Measurements from ENCODE around the gene WNK1.
"Not testable (repeated sequence)": the region's sequence is repeated elsewhere in the genome, so short reads cannot be mapped to it uniquely, and the experiment has no call there.

The WNK1 gene

DNA sequence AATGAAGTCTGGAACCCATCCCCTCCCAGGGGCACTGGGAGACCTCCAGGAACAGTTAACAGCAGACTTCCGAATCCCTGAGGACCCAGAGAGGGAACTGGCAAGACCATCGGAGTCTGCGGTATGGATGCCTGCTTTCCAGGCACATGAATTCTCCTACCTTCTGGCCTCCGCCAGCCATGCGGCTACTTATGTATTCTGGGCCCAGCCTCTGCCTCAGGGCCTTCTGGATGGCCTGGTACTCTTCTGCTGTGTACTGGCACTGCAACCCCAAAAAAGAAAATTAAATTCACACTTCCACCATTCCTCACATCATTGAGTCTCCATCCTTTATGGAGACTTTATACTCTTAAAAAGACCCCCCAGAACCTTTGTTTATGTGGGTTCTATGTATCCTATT is 178.7 kb downstream of the WNK1 start:
- Mint-ChIP-seq H3K27ac (no peak overlapping the region), H3K27me3 (no peaks in the 10 kb centered on the region)
- no peak for DNase-seq

DNA sequence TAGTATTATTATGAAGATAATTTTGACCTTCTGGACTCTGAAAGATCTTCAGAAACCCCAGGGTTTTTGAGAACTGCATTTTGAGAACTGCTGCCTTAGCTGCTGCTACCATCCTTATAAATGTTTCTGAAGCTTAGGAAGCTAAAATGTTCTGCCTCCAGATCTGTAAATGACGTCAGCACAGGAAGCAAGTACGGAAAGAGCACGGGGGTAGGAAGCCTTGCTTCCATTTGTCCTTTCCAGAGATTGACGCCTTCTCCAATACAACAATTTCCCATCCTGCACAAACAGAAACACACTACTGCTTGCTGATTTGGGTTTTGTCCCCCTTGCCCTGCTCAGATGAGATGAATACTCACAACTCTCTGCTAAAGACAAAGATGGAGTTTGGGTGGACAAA is 179.2 kb downstream of the WNK1 start:
- H3K36me3 Mint-ChIP-seq (ENCODE audit: low read depth) = peaks cover 29% of the 10 kb centered on the region
- H3K27ac Mint-ChIP-seq = no peak overlapping the region
- H3K4me1 Mint-ChIP-seq = no peaks in the 10 kb centered on the region
- ATAC-seq (no peak), DNase-seq (no peak)
- no peak overlapping the region for H3K4me3 Mint-ChIP-seq
- H3K9me3 Mint-ChIP-seq = no peaks in the 10 kb centered on the region
- no peaks in the 10 kb centered on the region for H3K27me3 Mint-ChIP-seq

More for the DNA sequence above, 178.7 kb downstream of the WNK1 start:
- Mint-ChIP-seq H3K36me3 (ENCODE audit: low read depth) (peaks cover 32% of the 10 kb centered on the region), H3K4me3 (no peak overlapping the region), H3K9me3 (no peaks in the 10 kb centered on the region), H3K4me1 (no peaks in the 10 kb centered on the region)
- no peak for ATAC-seq

DNA sequence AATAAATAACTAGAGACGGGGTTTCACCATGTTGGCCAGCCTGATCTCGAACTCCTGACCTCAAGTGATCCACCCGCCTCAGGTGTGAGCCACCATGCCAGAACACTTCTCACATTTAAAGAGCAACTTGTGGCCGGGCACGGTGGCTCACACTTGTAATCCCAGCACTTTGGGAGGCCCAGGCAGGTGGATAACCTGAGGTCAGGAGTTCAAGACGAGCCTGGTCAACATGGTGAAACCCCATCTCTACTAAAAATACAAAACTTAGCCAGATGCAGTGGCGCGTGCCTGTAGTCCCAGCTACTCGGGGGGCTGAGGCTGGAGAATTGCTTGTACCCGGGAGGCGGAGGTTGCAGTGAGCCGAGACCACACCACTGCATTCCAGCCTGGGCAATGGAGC is 183.5 kb downstream of the WNK1 start:
- not testable (repeated sequence) for H3K4me3 Mint-ChIP-seq, ATAC-seq, H3K9me3 Mint-ChIP-seq, DNase-seq, H3K27me3 Mint-ChIP-seq, H3K27ac Mint-ChIP-seq, H3K4me1 Mint-ChIP-seq
- peaks cover 23% of the 10 kb centered on the region for H3K36me3 Mint-ChIP-seq (ENCODE audit: low read depth)

DNA sequence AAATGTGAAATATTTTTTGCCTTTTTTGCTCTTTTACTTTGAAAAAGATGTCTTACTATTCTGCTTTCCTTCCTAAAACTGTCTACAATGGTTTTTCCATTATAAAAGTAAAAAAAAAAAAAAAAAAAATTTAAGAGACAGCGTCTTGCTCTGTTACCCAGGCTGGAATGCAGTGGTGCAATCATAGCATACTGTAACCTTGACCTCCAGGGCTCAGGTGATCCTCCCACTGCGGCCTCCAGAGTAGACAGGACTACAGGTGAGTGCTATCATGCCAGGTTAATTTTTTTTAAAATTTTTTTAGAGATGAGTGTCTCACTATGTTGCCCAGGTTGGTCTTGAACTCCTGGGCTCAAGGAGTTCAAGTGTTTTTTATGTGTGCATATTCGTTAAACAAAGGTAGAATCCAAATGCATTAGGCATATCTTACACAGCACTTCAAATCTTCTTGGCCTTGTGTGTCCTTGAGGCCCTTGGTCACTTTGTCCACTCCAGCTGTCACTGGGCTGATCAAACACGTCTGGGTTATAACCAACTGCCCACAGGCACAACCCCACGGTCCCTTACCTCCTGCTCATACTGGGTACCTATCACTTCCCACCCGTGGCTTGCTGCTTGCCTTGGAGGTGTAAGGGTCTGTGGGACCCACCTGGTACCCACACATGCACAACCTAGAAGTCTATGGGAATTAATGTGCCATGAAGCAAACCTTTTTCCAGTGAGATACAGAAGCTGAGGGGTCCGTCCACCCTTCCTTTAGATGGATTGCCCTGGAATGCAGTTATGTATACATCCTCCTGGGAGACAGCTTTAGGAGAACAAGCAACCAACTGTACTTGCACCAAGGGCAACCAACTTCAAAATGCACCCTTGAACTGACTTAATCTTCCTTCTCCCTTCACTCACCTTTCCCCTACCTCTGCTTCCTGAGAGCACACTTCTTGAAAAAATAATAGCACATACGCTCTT is 184.3 kb downstream of the WNK1 start:
- H3K9me3 Mint-ChIP-seq = no peaks in the 10 kb centered on the region
- no peak overlapping the region for H3K4me3 Mint-ChIP-seq
- H3K36me3 Mint-ChIP-seq (ENCODE audit: low read depth) = peaks cover 18% of the 10 kb centered on the region
- DNase-seq (no peak), ATAC-seq (no peak)
- no peak overlapping the region for H3K27ac Mint-ChIP-seq
- no peaks in the 10 kb centered on the region for H3K27me3 Mint-ChIP-seq
- no peaks in the 10 kb centered on the region for H3K4me1 Mint-ChIP-seq

DNA sequence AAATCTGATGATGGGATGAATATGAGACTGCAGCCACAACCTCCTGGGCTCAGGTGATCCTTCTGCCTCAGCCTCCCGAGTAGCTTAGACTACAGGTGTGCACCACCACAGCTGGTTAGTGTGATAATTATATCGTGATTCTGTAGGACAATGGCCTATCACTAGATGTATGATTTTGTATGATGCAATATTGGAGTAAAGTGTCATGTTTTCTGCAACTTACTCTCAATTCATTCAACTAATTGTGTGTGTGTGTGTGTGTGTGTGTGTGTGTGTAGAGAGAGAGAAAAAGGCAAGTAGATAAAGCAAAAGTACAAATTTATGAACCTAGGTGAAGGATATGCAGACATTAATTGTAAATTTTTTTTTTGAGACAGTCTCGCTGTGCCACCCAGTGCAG is 186.4 kb downstream of the WNK1 start:
- Mint-ChIP-seq H3K9me3 (no peaks in the 10 kb centered on the region), H3K27ac (no peak overlapping the region), H3K4me1 (peaks cover 1% of the 10 kb centered on the region), H3K27me3 (no peaks in the 10 kb centered on the region), H3K36me3 (ENCODE audit: low read depth) (peaks cover 26% of the 10 kb centered on the region), H3K4me3 (no peak overlapping the region)
- no peak for DNase-seq
- ATAC-seq = no peak

DNA sequence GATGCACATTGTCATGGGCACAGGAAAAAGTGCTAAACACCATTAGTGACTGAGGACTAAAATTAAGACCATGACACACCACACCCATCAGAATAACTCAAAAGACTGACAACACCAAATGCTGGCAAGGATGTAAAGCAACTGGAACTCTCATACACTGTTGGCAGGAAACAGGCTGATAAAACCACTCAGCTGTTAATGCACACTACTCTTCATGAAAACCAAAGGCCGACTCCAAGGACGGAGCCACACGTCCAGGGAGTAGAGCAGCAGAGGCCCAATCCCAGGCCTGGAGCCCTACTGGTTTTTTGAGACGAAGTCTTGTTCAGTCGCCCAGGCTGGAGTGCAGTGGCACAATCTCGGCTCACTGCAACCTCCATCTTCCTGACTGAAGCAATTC is 190.7 kb downstream of the WNK1 start:
- Mint-ChIP-seq H3K4me3 (no peak overlapping the region), H3K27ac (no peak overlapping the region), H3K9me3 (no peaks in the 10 kb centered on the region), H3K4me1 (peaks cover 31% of the 10 kb centered on the region), H3K36me3 (ENCODE audit: low read depth) (peaks cover 37% of the 10 kb centered on the region), H3K27me3 (no peaks in the 10 kb centered on the region)
- no peak for DNase-seq
- ATAC-seq = no peak

DNA sequence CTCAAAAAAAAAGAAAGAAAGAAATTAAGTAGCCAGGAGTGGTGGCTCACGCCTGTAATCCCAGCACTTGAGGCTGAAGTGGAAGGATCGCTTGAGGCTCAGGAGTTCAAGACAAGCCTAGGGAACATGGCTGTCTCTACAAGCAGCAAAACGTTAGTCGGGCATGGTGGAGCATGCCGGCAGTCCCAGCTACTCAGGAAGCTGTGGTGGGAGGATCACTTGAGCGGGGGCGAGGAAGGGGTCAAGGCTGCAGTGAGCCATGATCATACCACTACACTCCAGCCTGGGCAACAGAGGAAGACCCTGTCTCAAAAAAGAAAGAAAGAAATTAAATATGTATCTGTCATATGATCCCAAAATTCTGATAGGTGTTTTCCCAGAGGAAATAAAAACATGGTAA is 191.8 kb downstream of the WNK1 start:
- Mint-ChIP-seq H3K27me3 (no peaks in the 10 kb centered on the region), H3K9me3 (no peaks in the 10 kb centered on the region), H3K4me1 (peaks cover 40% of the 10 kb centered on the region), H3K4me3 (no peak overlapping the region), H3K27ac (peak overlapping the region; percentile 76), H3K36me3 (ENCODE audit: low read depth) (peaks cover 37% of the 10 kb centered on the region)
- DNase-seq (no peak), ATAC-seq (no peak)

DNA sequence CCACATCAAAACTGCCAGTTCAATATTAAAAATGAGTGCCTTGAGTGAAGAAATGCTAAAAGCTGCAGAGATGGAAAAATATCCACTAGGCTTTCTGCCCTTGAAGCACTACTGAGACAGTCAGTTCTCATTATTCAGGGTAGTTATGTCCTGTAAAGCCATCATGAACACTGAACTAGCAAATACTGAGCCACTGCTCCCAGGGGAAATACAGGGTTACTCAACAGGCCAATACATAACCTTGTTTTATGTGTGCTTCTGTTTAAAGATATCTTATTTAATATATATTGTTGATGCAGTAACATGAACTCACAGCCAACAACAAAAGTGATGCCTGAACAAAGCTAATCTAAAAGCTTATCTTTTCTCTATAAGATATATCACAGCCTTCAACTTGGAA is 193.8 kb downstream of the WNK1 start:
- peaks cover 2% of the 10 kb centered on the region for H3K27me3 Mint-ChIP-seq
- H3K4me1 Mint-ChIP-seq = peaks cover 51% of the 10 kb centered on the region
- DNase-seq (no peak), ATAC-seq (no peak)
- peaks cover 31% of the 10 kb centered on the region for H3K36me3 Mint-ChIP-seq (ENCODE audit: low read depth)
- no peak overlapping the region for H3K4me3 Mint-ChIP-seq
- peak overlapping the region; percentile 32 for H3K27ac Mint-ChIP-seq
- H3K9me3 Mint-ChIP-seq = no peaks in the 10 kb centered on the region

DNA sequence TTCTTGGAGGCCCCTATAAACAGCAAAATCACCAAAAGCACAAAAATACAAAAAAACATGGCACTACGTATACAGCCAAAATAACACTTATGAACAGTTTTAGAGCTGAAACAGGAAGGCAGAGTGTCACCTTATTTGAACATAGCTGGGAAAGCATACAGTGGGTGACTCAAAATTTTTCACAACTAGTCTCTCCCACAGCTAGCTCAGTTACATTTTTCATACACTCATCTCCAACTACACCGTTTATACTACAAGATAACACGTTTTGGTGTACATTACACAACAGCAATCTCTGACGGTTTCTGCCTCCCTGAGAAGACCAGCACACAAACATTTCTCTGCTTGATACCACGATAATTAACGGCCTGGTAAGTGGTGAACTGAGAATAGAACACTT is 194.3 kb downstream of the WNK1 start:
- peak overlapping the region; percentile 27 for H3K4me3 Mint-ChIP-seq
- H3K27ac Mint-ChIP-seq = peak overlapping the region; percentile 32

DNA sequence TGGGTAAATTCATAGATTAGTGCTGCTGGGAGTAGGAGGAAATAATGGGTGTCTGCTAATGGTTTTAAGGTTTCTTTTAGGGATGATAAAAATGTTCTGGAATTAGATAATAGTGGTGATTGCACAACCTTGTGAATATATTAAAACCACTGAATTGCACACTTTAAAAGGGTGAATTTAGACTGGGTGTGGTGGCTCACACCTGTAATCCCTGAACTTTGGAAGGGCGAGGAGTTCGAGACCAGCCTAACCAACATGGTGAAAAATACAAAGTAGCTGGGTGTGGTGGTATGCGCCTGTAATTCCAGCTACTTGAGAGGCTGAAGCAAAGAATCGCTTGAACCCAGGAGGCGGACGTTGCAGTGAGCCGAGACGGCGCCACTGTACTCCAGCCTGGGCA is 195.9 kb downstream of the WNK1 start:
- Mint-ChIP-seq H3K27me3 (peaks cover 2% of the 10 kb centered on the region), H3K27ac (peak overlapping the region; percentile 36), H3K36me3 (ENCODE audit: low read depth) (peaks cover 23% of the 10 kb centered on the region), H3K4me3 (peak overlapping the region; percentile 97), H3K9me3 (no peaks in the 10 kb centered on the region), H3K4me1 (peaks cover 51% of the 10 kb centered on the region)
- DNase-seq = no peak
- ATAC-seq = no peak

More for the DNA sequence above, 194.3 kb downstream of the WNK1 start:
- peaks cover 2% of the 10 kb centered on the region for H3K27me3 Mint-ChIP-seq
- ATAC-seq (no peak), DNase-seq (no peak)
- H3K4me1 Mint-ChIP-seq = peaks cover 51% of the 10 kb centered on the region
- no peaks in the 10 kb centered on the region for H3K9me3 Mint-ChIP-seq
- H3K36me3 Mint-ChIP-seq (ENCODE audit: low read depth) = peaks cover 31% of the 10 kb centered on the region

DNA sequence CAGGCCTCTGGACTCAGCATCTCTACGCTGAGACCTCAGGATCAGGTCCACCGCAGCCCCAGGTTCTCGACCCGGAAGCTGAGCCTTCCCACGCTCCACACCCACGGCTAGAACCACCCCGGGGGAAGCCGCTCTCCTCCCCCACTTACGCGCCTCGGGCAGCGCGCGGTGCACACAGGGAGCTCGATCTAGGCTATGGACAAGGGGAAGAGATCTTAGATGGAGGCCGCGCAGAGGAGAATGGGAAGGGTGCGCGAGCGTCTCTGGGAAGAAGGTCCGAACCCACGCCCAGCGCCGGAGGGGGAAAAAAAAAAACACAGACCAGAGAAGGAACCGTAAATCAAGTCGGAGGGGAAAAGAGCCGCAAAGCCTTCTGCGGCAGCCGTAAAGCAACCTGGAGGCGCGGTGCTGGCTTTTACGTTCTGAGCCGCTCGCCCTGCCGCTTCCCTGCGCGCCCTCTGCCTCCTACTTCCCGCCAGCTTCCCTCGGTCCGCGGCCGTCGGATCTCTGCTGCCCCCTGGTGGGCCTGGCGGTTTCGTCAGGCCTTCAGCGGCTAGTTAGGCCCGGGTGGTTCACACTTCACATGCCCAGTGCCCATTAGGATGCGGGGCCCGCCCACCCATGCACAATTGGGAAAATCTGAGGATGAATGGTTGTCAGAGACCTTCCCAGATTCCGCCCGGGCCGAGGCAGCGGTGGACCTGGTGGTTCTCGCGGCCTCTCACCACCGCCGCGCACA is 197.2 kb downstream of the WNK1 start, which contains the start of gene RAD52:
RAD52 (minus strand) TSS at position 242 of the 739 bp plus-strand sequence. CDS start 16,636 bp downstream, outside the sequence.
- DNase-seq = peak; percentile 98
- H3K9me3 Mint-ChIP-seq = no peaks in the 10 kb centered on the region
- peaks cover 2% of the 10 kb centered on the region for H3K27me3 Mint-ChIP-seq
- ATAC-seq = peak; percentile 93
- peaks cover 41% of the 10 kb centered on the region for H3K4me1 Mint-ChIP-seq
- H3K36me3 Mint-ChIP-seq (ENCODE audit: low read depth) = peaks cover 13% of the 10 kb centered on the region
- peak within 1 kb of the TSS; percentile 97 for H3K4me3 Mint-ChIP-seq
- H3K27ac Mint-ChIP-seq = peak within 1 kb of the TSS; percentile 97

DNA sequence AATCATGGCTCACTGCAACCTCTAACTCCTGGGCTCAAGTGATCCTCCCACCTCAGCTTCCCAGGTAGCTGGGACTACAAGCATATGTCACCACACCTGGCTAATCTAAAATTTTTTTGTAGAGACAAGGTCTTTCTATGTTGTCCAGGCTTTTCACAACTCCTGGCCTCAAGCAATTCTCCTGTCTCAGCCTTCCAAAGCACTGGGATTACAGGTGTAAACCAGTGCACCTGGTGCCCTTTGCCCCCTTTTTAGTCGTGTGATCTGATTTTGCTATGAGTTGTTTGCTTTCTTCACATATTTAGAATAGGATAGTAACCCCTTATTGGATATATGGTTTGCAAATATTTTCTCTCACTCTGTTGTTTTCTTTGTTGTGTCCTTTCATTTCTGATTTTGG is 198.8 kb downstream of the WNK1 start:
- H3K4me1 Mint-ChIP-seq = peaks cover 33% of the 10 kb centered on the region
- DNase-seq (no peak), ATAC-seq (no peak)
- no peak overlapping the region for H3K27ac Mint-ChIP-seq
- no peak overlapping the region for H3K4me3 Mint-ChIP-seq
- no peaks in the 10 kb centered on the region for H3K9me3 Mint-ChIP-seq
- peaks cover 2% of the 10 kb centered on the region for H3K27me3 Mint-ChIP-seq
- peaks cover 13% of the 10 kb centered on the region for H3K36me3 Mint-ChIP-seq (ENCODE audit: low read depth)

DNA sequence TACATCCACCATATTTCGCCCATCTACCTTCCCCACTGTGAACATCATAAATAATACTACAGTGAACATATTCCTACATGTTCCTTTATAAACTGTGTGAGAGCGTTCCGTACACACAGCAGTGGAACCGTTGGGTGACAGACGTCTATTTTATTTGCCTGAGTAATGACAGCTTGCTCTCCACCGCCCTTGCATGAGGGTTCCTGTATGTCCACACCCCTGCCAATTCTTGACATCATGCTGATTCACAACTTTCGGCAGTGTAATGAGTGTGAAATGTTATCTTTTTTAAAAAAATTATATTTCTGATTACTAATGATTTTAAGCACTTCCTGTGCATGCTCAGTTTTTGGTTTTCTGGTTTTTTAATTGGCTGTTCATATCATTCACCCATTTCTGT is 201.4 kb downstream of the WNK1 start:
- DNase-seq (no peak), ATAC-seq (no peak)
- Mint-ChIP-seq H3K4me1 (peaks cover 15% of the 10 kb centered on the region), H3K27ac (no peak overlapping the region), H3K4me3 (no peak overlapping the region), H3K36me3 (ENCODE audit: low read depth) (peaks cover 7% of the 10 kb centered on the region), H3K9me3 (no peaks in the 10 kb centered on the region), H3K27me3 (peaks cover 2% of the 10 kb centered on the region)

DNA sequence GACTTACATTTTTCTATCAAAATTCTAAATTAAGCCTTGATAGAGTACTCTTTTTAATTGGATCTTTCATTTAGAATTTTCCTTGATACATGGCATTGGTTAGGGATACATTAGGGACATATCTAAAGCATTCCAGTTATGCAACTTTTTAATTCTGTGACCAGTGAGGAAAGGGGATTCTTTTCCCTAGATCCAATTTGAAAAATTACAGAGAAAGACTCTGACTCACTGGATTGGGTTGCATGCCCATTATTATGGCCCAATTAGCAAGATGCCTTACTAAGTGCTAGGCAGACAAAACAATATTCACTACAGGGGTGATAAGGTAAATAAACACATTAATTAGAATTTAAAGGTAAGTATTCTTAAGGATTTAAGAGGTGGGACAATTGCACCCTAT is 202.4 kb downstream of the WNK1 start:
- Mint-ChIP-seq H3K36me3 (ENCODE audit: low read depth) (no peaks in the 10 kb centered on the region), H3K27me3 (no peaks in the 10 kb centered on the region), H3K9me3 (no peaks in the 10 kb centered on the region), H3K4me3 (no peak overlapping the region), H3K4me1 (peaks cover 6% of the 10 kb centered on the region), H3K27ac (no peak overlapping the region)
- ATAC-seq = no peak
- no peak for DNase-seq

DNA sequence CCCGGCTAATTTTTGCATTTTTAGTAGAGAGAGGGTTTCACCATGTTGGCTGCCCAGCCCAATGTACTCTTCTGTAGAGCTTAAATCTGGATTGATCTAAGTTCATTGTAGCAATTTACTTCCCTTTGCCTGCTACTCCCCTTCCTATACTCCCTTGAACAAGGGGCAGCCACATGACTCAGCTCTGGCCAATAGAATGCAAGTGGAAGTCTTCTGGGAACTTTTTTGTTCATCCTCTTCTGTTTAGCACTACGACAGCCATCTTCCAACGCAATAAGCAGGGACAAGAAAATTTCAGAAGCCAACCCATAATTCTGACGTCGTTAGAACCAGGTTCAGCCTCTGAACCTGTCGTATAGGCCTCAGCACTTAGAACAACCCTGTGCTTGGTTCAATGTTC is 203.6 kb downstream of the WNK1 start:
- no peaks in the 10 kb centered on the region for H3K27me3 Mint-ChIP-seq
- no peaks in the 10 kb centered on the region for H3K36me3 Mint-ChIP-seq (ENCODE audit: low read depth)
- no peaks in the 10 kb centered on the region for H3K4me1 Mint-ChIP-seq
- no peak overlapping the region for H3K4me3 Mint-ChIP-seq
- H3K9me3 Mint-ChIP-seq = no peaks in the 10 kb centered on the region
- no peak overlapping the region for H3K27ac Mint-ChIP-seq
- DNase-seq = no peak
- ATAC-seq = no peak

All from activated naive CD8-positive, alpha-beta T cell treated with anti-CD3 and anti-CD28 coated beads, Interleukin-2, amount 50 U/mL, for 24 hours (primary cell).